K562 (cell line): Measurements from ENCODE around the gene ZW10. TPM values are rescaled to one million over a fixed set of nuclear protein-coding genes. Genes with fewer than 3 reads are reported as not detected.
A peak's percentile ranks its signal among the peaks of the same experiment; 100 is the strongest.

Source experiments
- ATAC-seq: fragments of 200-7000 bp; cut with Tn5 transposase; 3 replicates; pipeline ENCODE4 v1.9.1; 2020; ENCODE audit warnings: moderate library complexity
- BruUV-seq: library from RNA; stranded (reverse); fragments of 400-500 nt; replicated peaks from 2 replicates; lab custom pipeline; 2021; lab: Mats Ljungman, UMichigan
- CTCF ChIA-PET: fragments of 300-600 bp; formaldehyde crosslinking; extraction: SDS; loops from one replicate; lab custom pipeline; 2021; ENCODE audit warnings: low intra/inter-chr PET ratio; lab: Yijun Ruan, JAX
- POLR2A ChIA-PET: fragments of 300-600, 350-650 bp; sonication (Branson Sonifier 250); formaldehyde crosslinking; extraction: SDS; loops from one replicate; lab custom pipeline; 2021; ENCODE audit warnings: antibody characterized with exemption, inconsistent platforms; lab: Yijun Ruan, JAX
- DNase-seq, 4 experiments: peaks; one replicate each; pipeline versions ENCODE4 v3.0.0 to v3.0.0-alpha.2; 2011 to 2018; ENCODE audit warnings: low spot score in 3 of 4, mixed read lengths in 3 of 4; ENCODE audit errors: extremely low read depth in 1 of 4
- FAIRE-seq: peaks from 2 replicates; lab custom pipeline; 2011; peaks lifted over from hg19 to GRCh38; lab: Jason Lieb, UNC
- H2AFZ ChIP-seq: 2 replicates; pipeline ENCODE4 v1.6.0; 2011; ENCODE audit warnings: low read depth, low read length, control low read depth, inconsistent platforms
- H3K27ac ChIP-seq: fragments of 200-600 bp; 3 replicates; pipeline ENCODE4 v1.8.0; 2011; ENCODE audit warnings: low read depth, mild to moderate bottlenecking, control low read depth, inconsistent platforms, low read length, moderate library complexity, mixed read lengths; ENCODE audit errors: extremely low read depth
- H3K27me3 ChIP-seq, 2 experiments: fragments of 300-600 bp in 1 of 2; 2 replicates in 1 of 2; 3 replicates in 1 of 2; pipeline versions ENCODE4 v1.6.0 to v1.8.0; 2011; ENCODE audit warnings: inconsistent platforms in 2 of 2, low read length in 2 of 2, mild to moderate bottlenecking in 1 of 2, mixed read lengths in 1 of 2, moderate library complexity in 1 of 2; ENCODE audit not compliant: control insufficient read depth in 2 of 2, insufficient read depth in 2 of 2
- H3K36me3 ChIP-seq: fragments of 300-600 bp; 3 replicates; pipeline ENCODE4 v1.8.0; 2011; ENCODE audit warnings: mild to moderate bottlenecking, low read length, inconsistent platforms; ENCODE audit not compliant: control insufficient read depth, insufficient read depth
- H3K4me1 ChIP-seq, 2 experiments: fragments of 200-600 bp in 1 of 2; replicated peaks in 1 of 2; 2 replicates in 1 of 2; 3 replicates in 1 of 2; pipeline versions ENCODE4 v1.5.1 to v1.8.0; 2011; ENCODE audit warnings: inconsistent platforms in 2 of 2, low read length in 2 of 2, mild to moderate bottlenecking in 1 of 2, mixed read lengths in 1 of 2, moderate library complexity in 1 of 2; ENCODE audit not compliant: control insufficient read depth in 2 of 2, insufficient read depth in 2 of 2
- H3K4me2 ChIP-seq: 2 replicates; pipeline ENCODE4 v1.6.1; 2011; ENCODE audit warnings: low read length, control low read depth, inconsistent platforms, mixed read lengths; ENCODE audit not compliant: insufficient read depth
- H3K4me3 ChIP-seq: fragments of 200-600 bp; sonication (generic), shearing (Covaris generic); 2 replicates; pipeline ENCODE4 v1.5.1; 2016; ENCODE audit warnings: control low read depth, inconsistent platforms
- H3K79me2 ChIP-seq: fragments of 200-600 bp; 3 replicates; pipeline ENCODE4 v1.8.0; 2011; ENCODE audit warnings: low read length, inconsistent platforms; ENCODE audit not compliant: control insufficient read depth, insufficient read depth
- H3K9ac ChIP-seq, 2 experiments: 2 replicates each; pipeline versions ENCODE4 v1.6.0 to v1.6.1; 2011; ENCODE audit warnings: low read depth in 2 of 2, low read length in 2 of 2, control low read depth in 1 of 2, inconsistent platforms in 1 of 2, mild to moderate bottlenecking in 1 of 2, mixed read lengths in 1 of 2; ENCODE audit not compliant: insufficient read depth in 1 of 2
- H3K9me1 ChIP-seq: one replicate; pipeline ENCODE4 v1.6.0; 2011; ENCODE audit warnings: inconsistent platforms, mild to moderate bottlenecking, low read length, moderate library complexity; ENCODE audit not compliant: control insufficient read depth, insufficient read depth
- H3K9me3 ChIP-seq: replicated peaks from 2 replicates; pipeline ENCODE4 v1.5.1; 2011; ENCODE audit warnings: low read depth, low read length, inconsistent platforms; ENCODE audit not compliant: control insufficient read depth, insufficient read depth
- H4K20me1 ChIP-seq: replicated peaks from 2 replicates; pipeline ENCODE4 v1.6.1; 2011; ENCODE audit warnings: low read length, inconsistent platforms, mixed read lengths; ENCODE audit not compliant: control insufficient read depth, insufficient read depth
- ARNT ChIP-seq, 2 experiments: fragments of 450-650 bp; IDR thresholded peaks; 2 replicates each; pipeline ENCODE4 v1.6.1; 2016; ENCODE audit warnings: mild to moderate bottlenecking in 1 of 2
- CEBPB ChIP-seq: fragments of 450-650 bp; IDR thresholded peaks from 2 replicates; pipeline ENCODE4 v1.6.1; 2016; ENCODE audit warnings: missing genetic modification characterization, missing compliant biosample characterization
- COPS2 ChIP-seq: fragments of 450-650 bp; conservative IDR thresholded peaks from 2 replicates; pipeline ENCODE4 v1.6.1; 2016; ENCODE audit warnings: mild to moderate bottlenecking, moderate library complexity
- HMG20B ChIP-seq: fragments of 250-450 bp; sonication (Bioruptor Pico); IDR thresholded peaks from 2 replicates; pipeline ENCODE4 v1.5.0; 2021; ENCODE audit warnings: mild to moderate bottlenecking
- MAFF ChIP-seq: IDR thresholded peaks from 2 replicates; pipeline ENCODE4 v1.6.1; 2012; ENCODE audit warnings: low read length, improper control_type of control experiment
- MTA3 ChIP-seq: fragments of 450-650 bp; formaldehyde crosslinking; IDR thresholded peaks from 2 replicates; pipeline ENCODE4 v1.6.1; 2017; ENCODE audit warnings: mild to moderate bottlenecking, borderline replicate concordance
- PRMT5 ChIP-seq: sonication (generic); formaldehyde crosslinking; IDR thresholded peaks from 2 replicates; pipeline ENCODE4 v1.5.0; 2020; ENCODE audit warnings: missing genetic modification reagents
- ZNF12 ChIP-seq: sonication (generic); formaldehyde crosslinking; IDR thresholded peaks from 2 replicates; pipeline ENCODE4 v1.4.0; 2020; ENCODE audit warnings: mild to moderate bottlenecking, missing genetic modification reagents
- ZNF518B ChIP-seq: fragments of 250-450 bp; sonication (Bioruptor Pico); IDR thresholded peaks from 2 replicates; pipeline ENCODE4 v1.5.0; 2021; ENCODE audit warnings: mild to moderate bottlenecking, moderate library complexity
- WGBS: fragments of 100-300 bp; shearing (Covaris generic); methylation state at CpG from one replicate; pipeline ENCODE4 v1.1.6; 2016; ENCODE audit warnings: low coverage, mixed read lengths; ENCODE audit not compliant: insufficient coverage; ENCODE audit errors: missing lambda C conversion rate; 5-methylcytosine and 5-hydroxymethylcytosine counted together
- in situ Hi-C: fragments of 300-500 bp; cut with MboI; formaldehyde crosslinking; loops from 4 replicates; pipeline ENCODE4 v1.15.0; 2018; ENCODE audit warnings: inconsistent platforms, mixed read lengths
- intact Hi-C: fragments of 100-400 bp; cut with micrococcal nuclease; formaldehyde crosslinking; loops from 2 replicates; pipeline ENCODE4 v1.14.2; 2022
- polyA plus RNA-seq, 8 experiments: library from polyadenylated mRNA; depleted of rRNA in 4 of 8; stranded (reverse) in 5 of 8; unstranded in 3 of 8; fragments of >200 nt; fragmentation: Nextera tagmentation in 2 of 8; fragmentation: Illumina TruSeq in 1 of 8; extraction: Ambion mirVana in 2 of 8; extraction: Trizol in 1 of 8; gene quantifications; 2 replicates each; pipeline versions ENCODE4 v1.2.1 to v1.2.3, GENCODE V29; 2011 to 2014; ENCODE audit warnings: inconsistent platforms in 1 of 8, missing spikeins in 1 of 8
- total RNA-seq, 7 experiments: library from RNA; depleted of rRNA in 6 of 7; stranded (reverse); fragments of >200 nt in 6 of 7; fragmentation: Illumina TruSeq in 2 of 7; extraction: Trizol in 2 of 7; gene quantifications; 2 replicates each; pipeline versions ENCODE4 v1.2.1 to v1.2.3, GENCODE V29; 2011 to 2021; ENCODE audit warnings: low replicate concordance in 1 of 7
- TF ChIP-seq, protein P1 (sequence below): fragments of 250-450 bp; sonication (Bioruptor Pico); IDR thresholded peaks from 2 replicates; pipeline ENCODE4 v1.4.0; 2020

The ZW10 gene
- total and polyA plus RNA-seq, 9 of the 15 experiments (the other 6 are each of a cell fraction or from before 2014, with no cell fraction given), result 9.4 to 37.7 (median 25.0) TPM

DNA sequence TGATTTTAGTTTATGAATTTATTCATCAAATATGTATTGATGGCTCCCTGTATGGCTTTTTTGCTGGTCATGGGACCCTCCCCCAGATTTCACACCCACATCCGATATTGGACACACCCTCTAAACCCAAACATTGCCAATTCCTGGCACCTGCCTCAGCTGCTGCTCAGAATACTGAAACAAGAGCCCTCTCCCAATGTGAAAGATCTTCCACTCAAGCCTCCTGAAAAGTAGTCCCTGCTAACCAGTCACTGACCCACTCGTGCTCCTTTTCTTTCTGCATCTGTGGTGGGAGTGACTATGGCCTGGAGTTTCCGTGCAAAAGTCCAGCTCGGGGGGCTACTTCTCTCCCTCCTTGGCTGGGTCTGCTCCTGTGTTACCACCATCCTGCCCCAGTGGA, 6.0 kb upstream of the ZW10 start, which contains the start of gene CLDN25:
Gene CLDN25, plus strand, starts transcription at position 301 of the 400 bp plus-strand sequence. Its CDS starts 0 bp downstream, at position 301.
- no peak within 1 kb of the TSS for H3K9ac ChIP-seq
- H3K9me3 ChIP-seq, result no peaks in the 10 kb centered on the region
- H3K4me2 ChIP-seq, result no peak within 1 kb of the TSS
- H3K27ac ChIP-seq, result no peak within 1 kb of the TSS
- H3K27me3 ChIP-seq, result peaks cover 25 to 38% of the 10 kb centered on the region in 2 experiments
- TF ChIP-seq HMG20B (CRISPR knock-in tag), result no peak
- WGBS, result 0% methylated on average over 4 of the region's 4 CpGs
- in situ Hi-C loops, result no loop called here
- no peaks in the 10 kb centered on the region for H3K36me3 ChIP-seq
- ATAC-seq (no peak), FAIRE-seq (no peak), DNase-seq (no peak)
- H3K79me2 ChIP-seq, result no peaks in the 10 kb centered on the region
- no peak within 1 kb of the TSS for H2AFZ ChIP-seq
- BruUV-seq, result no TSS peak
- no peaks in the 10 kb centered on the region; a peak in 1 of 5 replicates for H3K4me1 ChIP-seq
- no peaks in the 10 kb centered on the region for H4K20me1 ChIP-seq
- intact Hi-C loops, result no loop called here
- no peaks in the 10 kb centered on the region for H3K9me1 ChIP-seq
- ChIA-PET POLR2A (no interaction called here), CTCF (no interaction called here)
- no peak within 1 kb of the TSS for H3K4me3 ChIP-seq

GRCh38 chr11:113778111-113778910, 4.8 kb upstream of the ZW10 start:
- CTCF ChIA-PET, result no interaction called here
- Histone ChIP-seq H3K36me3 (no peaks in the 10 kb centered on the region), H3K4me2 (no peak overlapping the region), H3K9me3 (no peaks in the 10 kb centered on the region), H3K27me3 (peaks cover 21 to 37% of the 10 kb centered on the region in 2 experiments), H3K4me1 (no peaks in the 10 kb centered on the region; a peak in 1 of 5 replicates), H2AFZ (no peak overlapping the region), H3K9me1 (no peaks in the 10 kb centered on the region), H3K4me3 (no peak overlapping the region), H3K27ac (no peak overlapping the region), H4K20me1 (no peaks in the 10 kb centered on the region), H3K79me2 (peaks cover 2% of the 10 kb centered on the region), H3K9ac (peak overlapping the region in 1 of 2 experiments; percentile 67; a peak in 1 of 4 replicates)
- ATAC-seq, result no peak
- POLR2A ChIA-PET, result no interaction called here
- in situ Hi-C loops (no loop called here), intact Hi-C loops (no loop called here)
- no peak for FAIRE-seq
- DNase-seq, result no peak
- WGBS, result 15% methylated on average over 11 of the region's 11 CpGs
- BruUV-seq, result no TSS peak
- TF ChIP-seq MAFF, result peak; percentile 56; the same call in 1 of the 2 replicates
- TF ChIP-seq ZNF12 (CRISPR knock-in tag), result no peak
- TF ChIP-seq ARNT (IDR thresholded peaks at IDR 0.05), result no peak
- no peak for TF ChIP-seq ZNF518B (CRISPR knock-in tag)
- TF ChIP-seq MTA3, result no peak
- peak; percentile 34; the same call in 1 of the 2 replicates for TF ChIP-seq CEBPB (tag)
- TF ChIP-seq PRMT5 (CRISPR knock-in tag), result no peak
- TF ChIP-seq, protein P1, sequence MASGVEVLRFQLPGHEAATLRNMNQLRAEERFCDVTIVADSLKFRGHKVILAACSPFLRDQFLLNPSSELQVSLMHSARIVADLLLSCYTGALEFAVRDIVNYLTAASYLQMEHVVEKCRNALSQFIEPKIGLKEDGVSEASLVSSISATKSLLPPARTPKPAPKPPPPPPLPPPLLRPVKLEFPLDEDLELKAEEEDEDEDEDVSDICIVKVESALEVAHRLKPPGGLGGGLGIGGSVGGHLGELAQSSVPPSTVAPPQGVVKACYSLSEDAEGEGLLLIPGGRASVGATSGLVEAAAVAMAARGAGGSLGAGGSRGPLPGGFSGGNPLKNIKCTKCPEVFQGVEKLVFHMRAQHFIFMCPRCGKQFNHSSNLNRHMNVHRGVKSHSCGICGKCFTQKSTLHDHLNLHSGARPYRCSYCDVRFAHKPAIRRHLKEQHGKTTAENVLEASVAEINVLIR (CRISPR knock-in tag), result no peak
- TF ChIP-seq COPS2, result no peak
